OCI-LY3 (cell line): ENCODE measurements around the gene NRXN2.

Source experiments
- EZH2phosphoT487 ChIP-seq: fragments of 200-600 bp; shearing (Covaris generic); IDR thresholded peaks from 2 replicates; pipeline ENCODE4 v1.6.1; 2018; ENCODE audit warnings: antibody characterized with exemption, mixed run types, low read depth
- TF ChIP-seq, protein P1 (sequence below): fragments of 200-600, 300-600 bp; sonication (generic); IDR thresholded peaks from 2 replicates; pipeline ENCODE4 v1.5.1; 2014; ENCODE audit warnings: antibody characterized with exemption, low read length, low read depth

- TF ChIP-seq, protein P1, sequence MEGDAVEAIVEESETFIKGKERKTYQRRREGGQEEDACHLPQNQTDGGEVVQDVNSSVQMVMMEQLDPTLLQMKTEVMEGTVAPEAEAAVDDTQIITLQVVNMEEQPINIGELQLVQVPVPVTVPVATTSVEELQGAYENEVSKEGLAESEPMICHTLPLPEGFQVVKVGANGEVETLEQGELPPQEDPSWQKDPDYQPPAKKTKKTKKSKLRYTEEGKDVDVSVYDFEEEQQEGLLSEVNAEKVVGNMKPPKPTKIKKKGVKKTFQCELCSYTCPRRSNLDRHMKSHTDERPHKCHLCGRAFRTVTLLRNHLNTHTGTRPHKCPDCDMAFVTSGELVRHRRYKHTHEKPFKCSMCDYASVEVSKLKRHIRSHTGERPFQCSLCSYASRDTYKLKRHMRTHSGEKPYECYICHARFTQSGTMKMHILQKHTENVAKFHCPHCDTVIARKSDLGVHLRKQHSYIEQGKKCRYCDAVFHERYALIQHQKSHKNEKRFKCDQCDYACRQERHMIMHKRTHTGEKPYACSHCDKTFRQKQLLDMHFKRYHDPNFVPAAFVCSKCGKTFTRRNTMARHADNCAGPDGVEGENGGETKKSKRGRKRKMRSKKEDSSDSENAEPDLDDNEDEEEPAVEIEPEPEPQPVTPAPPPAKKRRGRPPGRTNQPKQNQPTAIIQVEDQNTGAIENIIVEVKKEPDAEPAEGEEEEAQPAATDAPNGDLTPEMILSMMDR, result no peak
- TF ChIP-seq EZH2phosphoT487, result no peak
These were observed 61.4 kb downstream of the NRXN2 start for GRCh38 chr11:64661614-64662013.
